ENCODE data around the gene PTPN2. TPM values are rescaled to one million over a fixed set of nuclear protein-coding genes. Genes with fewer than 3 reads are reported as not detected.
"Not testable (repeated sequence)": the region's sequence is repeated elsewhere in the genome, so short reads cannot be mapped to it uniquely, and the experiment has no call there.

The PTPN2 gene
- total RNA-seq, 1 donor from 2014 or later: 47.9 TPM

GRCh38 chr18:12779456-12779855, 104.6 kb downstream of the PTPN2 start:
- FAIRE-seq: no peak
- Histone ChIP-seq H3K27me3 (ENCODE audit: control insufficient read depth, insufficient read depth, low read length) (no peaks in the 10 kb centered on the region), H3K36me3 (ENCODE audit: control insufficient read depth, insufficient read depth, low read length) (no peaks in the 10 kb centered on the region), H3K4me3 (ENCODE audit: low read depth, low read length) (no peak overlapping the region)
- TF ChIP-seq, protein P1, sequence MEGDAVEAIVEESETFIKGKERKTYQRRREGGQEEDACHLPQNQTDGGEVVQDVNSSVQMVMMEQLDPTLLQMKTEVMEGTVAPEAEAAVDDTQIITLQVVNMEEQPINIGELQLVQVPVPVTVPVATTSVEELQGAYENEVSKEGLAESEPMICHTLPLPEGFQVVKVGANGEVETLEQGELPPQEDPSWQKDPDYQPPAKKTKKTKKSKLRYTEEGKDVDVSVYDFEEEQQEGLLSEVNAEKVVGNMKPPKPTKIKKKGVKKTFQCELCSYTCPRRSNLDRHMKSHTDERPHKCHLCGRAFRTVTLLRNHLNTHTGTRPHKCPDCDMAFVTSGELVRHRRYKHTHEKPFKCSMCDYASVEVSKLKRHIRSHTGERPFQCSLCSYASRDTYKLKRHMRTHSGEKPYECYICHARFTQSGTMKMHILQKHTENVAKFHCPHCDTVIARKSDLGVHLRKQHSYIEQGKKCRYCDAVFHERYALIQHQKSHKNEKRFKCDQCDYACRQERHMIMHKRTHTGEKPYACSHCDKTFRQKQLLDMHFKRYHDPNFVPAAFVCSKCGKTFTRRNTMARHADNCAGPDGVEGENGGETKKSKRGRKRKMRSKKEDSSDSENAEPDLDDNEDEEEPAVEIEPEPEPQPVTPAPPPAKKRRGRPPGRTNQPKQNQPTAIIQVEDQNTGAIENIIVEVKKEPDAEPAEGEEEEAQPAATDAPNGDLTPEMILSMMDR (IDR thresholded peaks at IDR 0.05; ENCODE audit: insufficient read depth, low read length, severe bottlenecking): no peak
- no peak for DNase-seq (ENCODE audit: low read depth)

DNA sequence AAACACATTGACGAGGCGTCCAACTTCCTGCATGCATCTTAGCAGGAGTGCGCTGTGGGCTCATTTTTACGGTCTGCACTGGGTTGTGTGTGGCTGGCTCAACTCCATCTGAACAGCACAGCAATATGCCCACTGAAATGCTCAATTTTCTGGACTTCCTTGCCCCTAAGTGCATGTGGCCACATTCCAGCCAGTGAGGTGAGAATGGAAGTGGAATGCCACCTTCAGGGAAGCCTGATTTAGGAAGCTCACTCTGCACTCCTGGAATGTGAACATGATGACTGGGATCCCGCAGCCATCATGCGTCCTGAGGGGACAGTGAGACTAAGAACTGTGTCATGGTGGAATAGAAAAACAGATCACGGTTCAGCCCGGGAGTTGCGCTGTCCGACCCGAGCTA, 105.0 kb downstream of the PTPN2 start:
- H3K36me3 ChIP-seq (ENCODE audit: control insufficient read depth, insufficient read depth, low read length): no peaks in the 10 kb centered on the region
- TF ChIP-seq, protein P1 (IDR thresholded peaks at IDR 0.05; ENCODE audit: insufficient read depth, low read length, severe bottlenecking): no peak
- H3K27me3 ChIP-seq (ENCODE audit: control insufficient read depth, insufficient read depth, low read length): no peaks in the 10 kb centered on the region
- DNase-seq (ENCODE audit: low read depth) (no peak), FAIRE-seq (peak; percentile 92)
- no peak overlapping the region for H3K4me3 ChIP-seq (ENCODE audit: low read depth, low read length)

GRCh38 chr18:12777500-12777944, 106.5 kb downstream of the PTPN2 start:
- no peak for DNase-seq (ENCODE audit: low read depth)
- H3K27me3 ChIP-seq (ENCODE audit: control insufficient read depth, insufficient read depth, low read length): no peaks in the 10 kb centered on the region
- no peaks in the 10 kb centered on the region for H3K36me3 ChIP-seq (ENCODE audit: control insufficient read depth, insufficient read depth, low read length)
- no peak for FAIRE-seq
- peak overlapping the region; percentile 25 for H3K4me3 ChIP-seq (ENCODE audit: low read depth, low read length)
- TF ChIP-seq, protein P1 (IDR thresholded peaks at IDR 0.05; ENCODE audit: insufficient read depth, low read length, severe bottlenecking): no peak

DNA sequence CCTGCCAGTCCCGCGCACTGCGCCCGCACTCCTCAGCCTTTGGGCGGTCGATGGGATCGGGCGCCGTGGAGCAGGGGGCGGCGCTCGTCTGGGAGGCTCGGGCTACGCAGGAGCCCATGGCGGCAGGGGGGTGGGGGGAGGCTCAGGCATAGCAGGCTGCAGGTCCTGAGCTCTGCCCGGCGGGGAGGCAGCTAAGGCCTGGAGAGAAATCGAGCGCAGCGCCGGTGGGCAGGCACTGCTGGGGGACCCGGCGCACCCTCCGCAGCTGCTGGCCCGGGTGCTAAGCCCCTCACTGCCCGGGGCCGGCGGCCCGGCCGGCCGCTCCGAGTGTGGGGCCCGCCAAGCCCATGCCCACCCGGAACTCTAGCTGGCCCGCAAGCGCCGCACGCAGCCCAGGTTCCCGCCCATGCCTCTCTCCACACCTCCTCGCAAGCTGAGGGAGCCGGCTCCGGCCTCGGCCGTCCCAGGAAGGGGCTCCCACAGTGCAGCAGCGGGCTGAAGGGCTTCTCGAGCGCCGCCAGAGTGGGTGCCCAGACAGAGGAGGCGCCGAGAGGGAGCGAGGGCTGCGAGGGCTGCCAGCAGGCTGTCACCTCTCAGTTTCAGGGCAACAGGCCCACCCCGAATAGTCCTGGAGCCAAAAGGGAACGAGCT, 107.1 kb downstream of the PTPN2 start:
- Histone ChIP-seq H3K27me3 (ENCODE audit: control insufficient read depth, insufficient read depth, low read length) (no peaks in the 10 kb centered on the region), H3K4me3 (ENCODE audit: low read depth, low read length) (peak overlapping the region; percentile 25), H3K36me3 (ENCODE audit: control insufficient read depth, insufficient read depth, low read length) (no peaks in the 10 kb centered on the region)
- TF ChIP-seq, protein P1 (IDR thresholded peaks at IDR 0.05; ENCODE audit: insufficient read depth, low read length, severe bottlenecking): no peak
- FAIRE-seq (no peak), DNase-seq (ENCODE audit: low read depth) (no peak)

- not testable (repeated sequence) for H3K27me3 ChIP-seq (ENCODE audit: control insufficient read depth, insufficient read depth, low read length); DNase-seq (ENCODE audit: low read depth); FAIRE-seq; H3K4me3 ChIP-seq (ENCODE audit: low read depth, low read length); H3K36me3 ChIP-seq (ENCODE audit: control insufficient read depth, insufficient read depth, low read length)
Measured at GRCh38 chr18:12776415-12776814, 107.6 kb downstream of the PTPN2 start.

DNA sequence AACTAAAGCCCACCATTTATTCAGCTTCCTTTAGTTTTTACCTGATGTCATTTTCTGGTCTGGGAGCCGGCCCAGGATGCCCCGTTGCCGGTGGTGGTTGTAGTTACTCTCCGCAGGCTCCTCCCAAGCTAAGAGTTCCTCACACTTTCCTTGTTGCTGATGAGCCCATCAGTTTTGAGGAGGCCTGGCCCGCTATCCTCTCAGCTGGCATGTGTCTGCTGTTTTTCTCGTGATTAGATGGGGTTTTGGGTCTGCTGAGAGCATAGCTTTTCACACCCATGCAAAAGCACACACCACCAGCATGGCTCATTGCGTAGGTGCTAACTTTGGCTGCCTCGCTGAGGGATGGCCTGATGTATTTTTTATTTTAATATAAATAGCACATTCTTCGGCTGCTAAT, 109.1 kb downstream of the PTPN2 start:
- Histone ChIP-seq H3K4me3 (ENCODE audit: low read depth, low read length) (no peak overlapping the region), H3K27me3 (ENCODE audit: control insufficient read depth, insufficient read depth, low read length) (no peaks in the 10 kb centered on the region), H3K36me3 (ENCODE audit: control insufficient read depth, insufficient read depth, low read length) (no peaks in the 10 kb centered on the region)
- no peak for FAIRE-seq
- TF ChIP-seq, protein P1 (IDR thresholded peaks at IDR 0.05; ENCODE audit: insufficient read depth, low read length, severe bottlenecking): no peak
- DNase-seq (ENCODE audit: low read depth): no peak

All from bronchial epithelial cell (primary cell).